GM21737 (cell line): ENCODE data around the gene STOX2.

Experiments used
- ATAC-seq: cut with Tn5 transposase; IDR thresholded peaks from one replicate; pipeline ENCODE4 v1.9.1; 2021; ENCODE audit warnings: mild to moderate bottlenecking, moderate library complexity; ENCODE audit not compliant: unreplicated experiment

STOX2 gene

DNA sequence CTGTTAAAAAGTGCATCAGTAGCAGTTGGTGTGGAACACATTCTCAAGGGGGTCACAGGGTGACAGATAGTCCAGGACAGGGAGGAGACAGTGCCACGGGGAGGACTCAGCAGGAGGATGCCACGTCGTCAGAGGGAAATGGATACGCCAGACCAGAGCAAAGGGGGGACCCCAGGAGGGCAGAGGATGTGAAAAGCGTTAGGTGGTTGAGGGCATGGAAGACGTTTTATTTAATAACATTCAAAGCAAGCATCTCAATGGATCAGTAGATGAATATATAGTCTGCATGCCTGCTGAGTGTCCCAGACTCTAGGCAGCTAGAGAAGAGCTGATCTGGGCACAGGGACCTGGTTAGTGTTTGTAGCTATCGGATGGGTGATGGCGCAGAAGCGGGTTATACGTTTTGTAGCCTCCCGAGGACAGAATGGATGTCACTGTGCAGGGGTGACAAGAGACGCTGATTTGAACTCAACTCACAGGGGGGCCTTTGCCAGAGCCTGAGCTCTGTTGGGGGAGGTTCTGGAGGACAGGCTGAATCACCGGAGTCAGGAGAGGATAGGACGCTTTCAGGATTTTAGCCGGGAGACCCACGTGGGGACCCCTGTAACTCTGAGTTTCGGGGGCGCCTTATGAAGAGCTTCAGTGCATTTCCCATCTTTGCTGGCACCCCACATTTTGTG is 81.3 kb downstream of the STOX2 start:
- ATAC-seq: no peak

- ATAC-seq: no peak
These were observed 82.2 kb downstream of the STOX2 start for GRCh38 chr4:183986971-183987946.

DNA sequence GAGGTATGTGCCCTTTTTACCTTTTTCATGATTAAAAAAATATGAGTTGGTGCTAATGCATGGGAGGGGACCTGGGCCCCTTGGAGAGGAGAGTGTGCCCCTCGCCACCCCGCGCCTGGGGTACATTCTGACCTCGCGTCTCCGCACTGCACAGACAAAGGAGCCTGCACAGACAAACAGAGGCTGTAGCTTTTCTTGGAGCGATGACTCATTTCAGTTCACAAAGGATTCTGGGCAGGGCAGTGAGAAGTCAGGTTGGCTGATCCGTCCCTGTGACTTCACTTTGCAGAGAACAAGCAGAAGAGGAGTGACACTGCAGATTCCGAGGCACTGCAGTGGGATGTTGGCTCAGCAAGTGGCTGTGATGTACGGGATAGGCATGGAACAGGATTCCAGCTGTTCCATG is 82.9 kb downstream of the STOX2 start:
- ATAC-seq: no peak

DNA sequence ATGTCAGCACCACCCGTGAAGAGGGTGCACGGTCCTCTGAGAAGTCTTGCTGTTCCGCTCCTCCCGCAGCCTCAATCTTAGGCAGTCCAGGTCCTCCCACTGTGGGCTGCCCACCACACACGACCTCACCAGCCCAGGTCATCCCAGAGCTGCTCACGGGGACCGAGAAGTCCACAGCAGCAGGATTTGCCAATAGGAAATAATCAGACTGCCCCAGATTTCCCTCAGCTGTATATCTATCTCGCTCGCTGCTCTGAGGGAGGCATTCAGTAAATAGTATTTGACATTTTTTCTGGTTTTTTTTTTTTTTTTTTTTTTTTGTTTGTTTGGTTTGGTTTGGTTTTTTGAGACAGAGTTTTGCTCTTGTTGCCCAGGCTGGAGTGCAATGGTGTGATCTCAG is 83.8 kb downstream of the STOX2 start:
- no peak for ATAC-seq

- no peak for ATAC-seq
These were observed 84.4 kb downstream of the STOX2 start for GRCh38 chr4:183989461-183989860.

GRCh38 chr4:183989931-183990330 is 84.8 kb downstream of the STOX2 start:
- ATAC-seq: no peak

- ATAC-seq: no peak
These were observed 88.6 kb downstream of the STOX2 start for GRCh38 chr4:183993676-183994075.

GRCh38 chr4:183995570-183995969 is 90.5 kb downstream of the STOX2 start:
- ATAC-seq: no peak

- no peak for ATAC-seq
These were observed 91.8 kb downstream of the STOX2 start for GRCh38 chr4:183996868-183997267.

DNA sequence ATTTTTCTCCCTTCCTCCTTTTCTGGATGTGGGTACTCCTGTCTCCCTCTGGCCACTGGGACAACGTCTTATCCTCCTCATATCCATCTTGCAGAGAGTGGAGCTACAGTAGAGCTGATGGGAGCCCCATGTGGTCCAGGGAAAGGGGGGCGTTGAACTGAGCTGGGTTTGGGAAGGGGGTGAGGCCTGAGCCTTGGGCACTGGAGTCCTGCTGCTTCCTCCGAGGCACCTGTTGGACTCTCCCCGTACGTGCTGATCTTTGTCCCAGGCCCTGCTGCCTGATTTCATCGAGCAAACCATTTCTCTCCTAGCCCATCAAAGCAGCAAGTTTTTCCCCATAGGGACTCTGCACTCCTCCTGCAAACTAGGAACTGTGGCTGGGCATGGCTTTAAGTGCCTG is 94.3 kb downstream of the STOX2 start:
- ATAC-seq: no peak

GRCh38 chr4:184000457-184001396 is 95.6 kb downstream of the STOX2 start:
- no peak for ATAC-seq

DNA sequence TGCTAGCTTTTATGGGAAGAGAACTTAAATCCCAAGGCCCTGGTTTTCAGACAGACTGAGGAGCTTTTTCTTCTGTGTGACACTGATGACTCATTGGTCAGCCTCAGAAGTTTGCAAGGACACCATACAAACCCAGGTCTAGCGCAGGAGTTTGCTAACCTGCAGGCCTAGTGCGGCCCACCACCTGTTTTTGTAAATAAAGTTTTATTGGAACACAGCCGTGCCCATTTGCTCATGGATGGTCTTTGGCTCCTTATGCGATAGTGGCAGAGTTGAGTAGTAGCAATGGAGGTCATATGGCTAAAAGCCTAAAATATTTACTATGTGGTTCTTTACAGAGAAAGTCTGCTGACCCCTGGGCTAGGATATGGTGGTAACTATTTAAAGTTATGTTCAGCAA is 98.3 kb downstream of the STOX2 start:
- no peak for ATAC-seq

GRCh38 chr4:184007891-184008290 is 102.8 kb downstream of the STOX2 start:
- ATAC-seq: no peak

- no peak for ATAC-seq
These were observed 105.6 kb downstream of the STOX2 start for GRCh38 chr4:184010696-184011095.

GRCh38 chr4:184011826-184012380 is 106.8 kb downstream of the STOX2 start:
- ATAC-seq: no peak

- no peak for ATAC-seq
These were observed 107.8 kb downstream of the STOX2 start for GRCh38 chr4:184012937-184013336.

GRCh38 chr4:184014301-184014700 is 109.2 kb downstream of the STOX2 start:
- ATAC-seq: no peak

DNA sequence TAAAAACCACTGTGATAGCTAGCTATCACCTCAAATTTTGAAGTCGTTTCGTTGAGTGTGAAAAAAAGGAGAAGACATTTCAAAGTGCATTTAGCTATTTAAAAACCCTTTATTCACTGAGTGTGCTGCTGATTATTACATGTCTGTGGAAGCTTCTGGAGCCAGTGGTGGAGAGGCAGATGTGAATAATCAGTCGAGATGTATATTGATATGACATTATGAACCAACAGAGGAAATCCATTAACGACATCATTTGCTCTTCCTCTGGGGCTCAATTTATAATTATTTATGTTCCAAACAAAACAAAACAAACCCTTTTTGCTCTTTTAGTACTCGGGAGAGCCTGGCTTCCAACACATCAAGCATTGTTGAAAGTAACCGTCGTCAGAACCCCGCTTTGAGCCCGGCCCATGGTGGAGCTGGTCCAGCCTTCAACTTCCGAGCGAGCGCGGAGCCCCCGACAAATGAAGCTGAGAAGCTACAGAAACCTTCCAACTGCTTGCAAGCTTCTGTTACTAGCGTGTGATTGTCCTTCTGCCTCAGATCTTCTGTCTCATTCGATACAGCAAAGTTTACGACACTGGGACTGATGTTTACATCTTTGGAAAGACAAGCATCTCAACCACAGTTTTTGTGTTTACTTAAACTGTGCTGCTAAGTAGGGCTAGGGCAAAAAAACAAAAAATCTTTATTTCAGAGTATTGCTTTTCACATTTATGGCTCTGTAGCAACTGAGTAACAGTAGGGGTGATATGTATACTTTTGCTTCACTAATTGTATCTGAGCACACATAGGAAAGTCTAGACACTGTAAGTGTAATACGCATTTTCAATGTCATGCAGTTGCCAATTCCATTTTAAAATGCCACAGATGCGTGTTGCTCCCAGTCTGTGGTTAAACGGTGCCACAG is 111.9 kb downstream of the STOX2 start:
- no peak for ATAC-seq

GRCh38 chr4:184019076-184019475 is 114.0 kb downstream of the STOX2 start:
- ATAC-seq: no peak
